ES-I3 (cell line): ENCODE measurements around the gene MYOD1.

Source experiments
- H3K36me3 ChIP-seq: 2 replicates; pipeline ENCODE4 v1.6.1; 2013; ENCODE audit warnings: mild to moderate bottlenecking, low read length, control low read depth, moderate library complexity; ENCODE audit not compliant: insufficient read depth
- H3K4me1 ChIP-seq: 2 replicates; pipeline ENCODE4 v1.6.1; 2013; ENCODE audit warnings: mild to moderate bottlenecking, control low read depth, low read length; ENCODE audit not compliant: insufficient read depth
- H3K9ac ChIP-seq: 2 replicates; pipeline ENCODE4 v1.6.1; 2013; ENCODE audit warnings: low read depth, mild to moderate bottlenecking, low read length, moderate library complexity
- H3K9me3 ChIP-seq: 2 replicates; pipeline ENCODE4 v1.6.1; 2013; ENCODE audit warnings: mild to moderate bottlenecking, low read length, moderate library complexity; ENCODE audit not compliant: control insufficient read depth, insufficient read depth

MYOD1 gene

GRCh38 chr11:17745023-17745772 lies 25.8 kb downstream of the MYOD1 start:
- no peaks in the 10 kb centered on the region for H3K9me3 ChIP-seq
- no peak overlapping the region for H3K9ac ChIP-seq
- H3K4me1 ChIP-seq: no peaks in the 10 kb centered on the region
- H3K36me3 ChIP-seq: no peaks in the 10 kb centered on the region

GRCh38 chr11:17746096-17746495 lies 26.7 kb downstream of the MYOD1 start:
- H3K36me3 ChIP-seq: no peaks in the 10 kb centered on the region
- no peaks in the 10 kb centered on the region for H3K4me1 ChIP-seq
- H3K9ac ChIP-seq: no peak overlapping the region
- no peaks in the 10 kb centered on the region for H3K9me3 ChIP-seq

- no peak overlapping the region for H3K9ac ChIP-seq
- H3K9me3 ChIP-seq: no peaks in the 10 kb centered on the region
- no peaks in the 10 kb centered on the region for H3K36me3 ChIP-seq
- H3K4me1 ChIP-seq: no peaks in the 10 kb centered on the region
Observed at GRCh38 chr11:17747131-17747955, 28.0 kb downstream of the MYOD1 start.

- H3K36me3 ChIP-seq: no peaks in the 10 kb centered on the region
- no peak overlapping the region for H3K9ac ChIP-seq
- H3K4me1 ChIP-seq: no peaks in the 10 kb centered on the region
- H3K9me3 ChIP-seq: no peaks in the 10 kb centered on the region
Observed at GRCh38 chr11:17748044-17748443, 28.7 kb downstream of the MYOD1 start.

GRCh38 chr11:17748761-17749721 lies 29.7 kb downstream of the MYOD1 start:
- Histone ChIP-seq H3K4me1 (no peaks in the 10 kb centered on the region), H3K9me3 (no peaks in the 10 kb centered on the region), H3K9ac (no peak overlapping the region), H3K36me3 (no peaks in the 10 kb centered on the region)

- Histone ChIP-seq H3K9me3 (no peaks in the 10 kb centered on the region), H3K9ac (no peak overlapping the region), H3K4me1 (no peaks in the 10 kb centered on the region), H3K36me3 (no peaks in the 10 kb centered on the region)
Observed at GRCh38 chr11:17750013-17750800, 30.8 kb downstream of the MYOD1 start.

GRCh38 chr11:17750801-17751165 lies 31.4 kb downstream of the MYOD1 start:
- Histone ChIP-seq H3K9ac (no peak overlapping the region), H3K36me3 (no peaks in the 10 kb centered on the region), H3K9me3 (no peaks in the 10 kb centered on the region), H3K4me1 (no peaks in the 10 kb centered on the region)

- no peaks in the 10 kb centered on the region for H3K36me3 ChIP-seq
- H3K4me1 ChIP-seq: no peaks in the 10 kb centered on the region
- H3K9me3 ChIP-seq: no peaks in the 10 kb centered on the region
- no peak overlapping the region for H3K9ac ChIP-seq
Observed at GRCh38 chr11:17751558-17751957, 32.2 kb downstream of the MYOD1 start.

- H3K4me1 ChIP-seq: no peaks in the 10 kb centered on the region
- no peaks in the 10 kb centered on the region for H3K36me3 ChIP-seq
- no peaks in the 10 kb centered on the region for H3K9me3 ChIP-seq
- H3K9ac ChIP-seq: no peak overlapping the region
Observed at GRCh38 chr11:17752144-17752543, 32.8 kb downstream of the MYOD1 start.

- H3K9me3 ChIP-seq: no peaks in the 10 kb centered on the region
- no peaks in the 10 kb centered on the region for H3K36me3 ChIP-seq
- H3K4me1 ChIP-seq: no peaks in the 10 kb centered on the region
- no peak overlapping the region for H3K9ac ChIP-seq
Observed at GRCh38 chr11:17753153-17753552, 33.8 kb downstream of the MYOD1 start.

GRCh38 chr11:17753641-17754040 lies 34.3 kb downstream of the MYOD1 start:
- Histone ChIP-seq H3K36me3 (no peaks in the 10 kb centered on the region), H3K4me1 (no peaks in the 10 kb centered on the region), H3K9me3 (no peaks in the 10 kb centered on the region), H3K9ac (no peak overlapping the region)

- no peak overlapping the region for H3K9ac ChIP-seq
- no peaks in the 10 kb centered on the region for H3K36me3 ChIP-seq
- H3K4me1 ChIP-seq: no peaks in the 10 kb centered on the region
- no peaks in the 10 kb centered on the region for H3K9me3 ChIP-seq
Observed at GRCh38 chr11:17755891-17756290, 36.5 kb downstream of the MYOD1 start.

- Histone ChIP-seq H3K36me3 (no peaks in the 10 kb centered on the region), H3K9me3 (no peaks in the 10 kb centered on the region), H3K9ac (no peak overlapping the region), H3K4me1 (no peaks in the 10 kb centered on the region)
Observed at GRCh38 chr11:17760102-17761029, 41.0 kb downstream of the MYOD1 start.
